RWPE1 (cell line): ENCODE data around the gene LURAP1L.

ENCODE experiments used
- CTCF ChIA-PET: fragments of 350-600 bp; sonication (Branson Sonifier 250); formaldehyde crosslinking; extraction: SDS; loops from one replicate; lab custom pipeline; 2021; lab: Yijun Ruan, JAX
- POLR2A ChIA-PET: fragments of 400-600 bp; formaldehyde crosslinking; extraction: SDS; loops from one replicate; lab custom pipeline; 2020; ENCODE audit warnings: antibody characterized with exemption; ENCODE audit not compliant: low non-redundant PET; lab: Yijun Ruan, JAX
- DNase-seq: peaks from one replicate; pipeline ENCODE4 v3.0.0; 2012; ENCODE audit warnings: low spot score
- H3K27ac ChIP-seq: fragments of 450-650 bp; 2 replicates; pipeline ENCODE4 v1.5.1; 2017
- CTCF ChIP-seq: fragments of 450-650 bp; conservative IDR thresholded peaks from 2 replicates; pipeline ENCODE4 v1.5.1; 2017; ENCODE audit warnings: low read depth, mild to moderate bottlenecking

The LURAP1L gene

GRCh38 chr9:12737871-12738270, 36.9 kb upstream of the LURAP1L start:
- CTCF ChIA-PET: interaction anchor here (0.7 kb wide), 2 partner anchors 163 to 1968 kb away, joined by 3 read pairs; no protein-coding TSS in a partner anchor
- TF ChIP-seq CTCF: no peak
- POLR2A ChIA-PET: no interaction called here
- no peak for DNase-seq
- H3K27ac ChIP-seq: no peak overlapping the region

GRCh38 chr9:12739014-12739652, 35.7 kb upstream of the LURAP1L start:
- no peak for TF ChIP-seq CTCF
- no peak for DNase-seq
- POLR2A ChIA-PET: no interaction called here

GRCh38 chr9:12740845-12741244, 34.0 kb upstream of the LURAP1L start:
- H3K27ac ChIP-seq: no peak overlapping the region
- DNase-seq: peak; percentile 24
- no peak for TF ChIP-seq CTCF
- ChIA-PET CTCF (no interaction called here), POLR2A (no interaction called here)

More at GRCh38 chr9:12739014-12739652, 35.7 kb upstream of the LURAP1L start:
- H3K27ac ChIP-seq: no peak overlapping the region
- CTCF ChIA-PET: interaction anchor here (0.7 kb wide), 1 partner anchor 22 kb away, joined by 3 read pairs; no protein-coding TSS in a partner anchor

GRCh38 chr9:12748016-12748415, 26.8 kb upstream of the LURAP1L start:
- H3K27ac ChIP-seq: no peak overlapping the region
- peak; percentile 10 for DNase-seq
- ChIA-PET POLR2A (no interaction called here), CTCF (no interaction called here)
- TF ChIP-seq CTCF: no peak

- DNase-seq: no peak
- no peak for TF ChIP-seq CTCF
- ChIA-PET CTCF (no interaction called here), POLR2A (no interaction called here)
- H3K27ac ChIP-seq: no peak overlapping the region
These were observed 25.9 kb upstream of the LURAP1L start for GRCh38 chr9:12748954-12749353.

GRCh38 chr9:12753931-12754330, 20.9 kb upstream of the LURAP1L start:
- H3K27ac ChIP-seq: no peak overlapping the region
- ChIA-PET CTCF (no interaction called here), POLR2A (no interaction called here)
- no peak for DNase-seq
- no peak for TF ChIP-seq CTCF
